ENCODE results near the gene BBLN.

BBLN gene

DNA sequence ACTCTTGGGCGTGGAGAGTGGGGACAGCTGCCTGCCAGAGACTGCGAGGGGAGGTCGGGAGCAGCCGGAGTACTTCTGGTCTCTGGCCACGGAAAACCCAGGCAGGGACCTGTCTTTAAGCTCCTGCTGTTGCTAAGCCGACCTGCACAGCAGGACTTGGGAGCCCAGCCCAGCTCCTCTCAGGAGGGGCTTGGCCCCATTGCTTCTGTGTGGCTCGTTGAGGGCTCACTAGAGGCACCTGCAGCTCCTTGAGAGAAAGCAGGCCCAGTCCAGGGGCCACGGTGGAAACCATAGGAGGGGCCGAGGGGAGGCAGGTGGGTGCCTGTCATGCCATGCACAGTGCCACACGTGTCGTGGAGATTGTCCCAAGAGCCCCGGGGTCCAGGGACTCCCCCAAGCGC lies 14.1 kb upstream of the BBLN start:
- DNase-seq: peak; percentile 32

DNA sequence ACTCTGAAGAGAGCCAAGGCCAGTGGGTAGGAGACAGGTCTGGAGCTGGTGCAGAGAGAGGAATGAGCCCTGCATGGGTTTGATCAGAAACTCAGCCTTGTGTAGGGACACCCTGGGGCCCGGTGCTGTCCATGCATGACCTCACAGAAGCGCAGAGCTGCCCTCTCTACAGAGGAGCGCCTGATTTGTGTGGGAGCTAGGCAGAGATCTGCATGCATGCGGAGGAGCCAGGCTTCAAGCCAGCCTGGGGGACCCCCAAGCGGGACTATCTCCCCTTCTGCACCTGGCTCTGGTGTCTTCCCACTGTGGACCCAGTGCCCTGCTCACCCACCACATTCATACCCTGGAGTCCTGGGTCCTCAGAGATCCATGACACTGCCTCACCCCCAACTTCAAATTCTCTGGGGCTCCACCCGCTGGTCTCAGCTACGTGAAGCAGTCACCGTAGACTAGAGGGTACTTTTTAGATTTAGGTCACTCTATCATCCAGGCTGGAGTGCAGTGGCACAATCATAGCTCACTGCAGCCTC lies 13.4 kb upstream of the BBLN start:
- DNase-seq: no peak

DNA sequence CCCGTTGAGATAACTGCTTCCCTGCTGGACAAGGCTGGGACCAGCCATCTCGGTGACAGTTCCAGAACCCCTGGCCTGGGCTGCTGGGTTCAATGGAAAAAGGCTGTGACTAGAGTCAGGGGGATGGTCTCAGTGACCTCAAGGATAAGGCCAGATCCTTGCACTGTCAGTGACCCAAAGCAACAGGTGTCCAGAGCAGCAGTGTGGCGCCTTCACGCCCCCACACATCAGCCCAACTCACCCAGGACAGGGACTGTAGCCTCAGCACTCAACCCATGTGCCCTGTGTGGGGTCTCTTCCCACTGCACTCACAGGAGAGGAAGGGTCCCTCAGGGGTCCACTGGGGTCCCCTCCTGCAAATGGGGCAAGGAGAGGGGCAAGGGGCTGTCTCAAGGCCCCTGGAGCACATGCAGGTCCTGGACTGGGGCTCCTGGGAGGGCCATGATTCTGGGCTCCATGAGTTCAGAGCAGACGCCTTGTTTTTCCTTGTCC lies 11.5 kb upstream of the BBLN start:
- DNase-seq: no peak

DNA sequence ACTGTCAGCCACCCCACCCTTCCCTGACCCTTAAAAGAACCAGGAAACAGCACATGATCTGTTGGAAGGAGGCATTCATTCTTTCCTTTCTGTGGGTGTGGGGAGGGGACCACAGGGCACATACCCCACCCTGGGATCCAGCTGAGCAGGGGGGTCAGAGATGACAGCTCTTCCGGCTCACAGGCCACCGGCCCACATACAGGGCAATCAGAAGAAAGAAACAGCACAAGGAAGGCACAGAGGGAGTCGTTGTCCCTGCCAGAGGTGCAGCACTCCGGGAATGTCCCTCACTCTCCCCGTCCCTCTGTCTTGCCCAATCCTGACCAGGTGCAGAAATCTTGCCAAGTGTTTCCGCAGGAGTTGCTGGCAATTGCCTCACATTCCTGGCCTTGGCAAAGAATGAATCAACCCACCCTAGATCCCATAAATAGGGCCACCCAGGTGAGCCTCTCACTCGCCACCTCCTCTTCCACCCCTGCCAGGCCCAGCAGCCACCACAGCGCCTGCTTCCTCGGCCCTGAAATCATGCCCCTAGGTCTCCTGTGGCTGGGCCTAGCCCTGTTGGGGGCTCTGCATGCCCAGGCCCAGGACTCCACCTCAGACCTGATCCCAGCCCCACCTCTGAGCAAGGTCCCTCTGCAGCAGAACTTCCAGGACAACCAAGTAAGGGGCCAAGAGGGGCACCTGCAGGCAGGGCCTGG lies 10.9 kb upstream of the BBLN start, which contains the start of gene LCN2:
Gene LCN2 (plus strand): TSS at position 453 of the 701 bp plus-strand sequence. CDS start 73 bp downstream, at position 526.
- DNase-seq: no peak

DNA sequence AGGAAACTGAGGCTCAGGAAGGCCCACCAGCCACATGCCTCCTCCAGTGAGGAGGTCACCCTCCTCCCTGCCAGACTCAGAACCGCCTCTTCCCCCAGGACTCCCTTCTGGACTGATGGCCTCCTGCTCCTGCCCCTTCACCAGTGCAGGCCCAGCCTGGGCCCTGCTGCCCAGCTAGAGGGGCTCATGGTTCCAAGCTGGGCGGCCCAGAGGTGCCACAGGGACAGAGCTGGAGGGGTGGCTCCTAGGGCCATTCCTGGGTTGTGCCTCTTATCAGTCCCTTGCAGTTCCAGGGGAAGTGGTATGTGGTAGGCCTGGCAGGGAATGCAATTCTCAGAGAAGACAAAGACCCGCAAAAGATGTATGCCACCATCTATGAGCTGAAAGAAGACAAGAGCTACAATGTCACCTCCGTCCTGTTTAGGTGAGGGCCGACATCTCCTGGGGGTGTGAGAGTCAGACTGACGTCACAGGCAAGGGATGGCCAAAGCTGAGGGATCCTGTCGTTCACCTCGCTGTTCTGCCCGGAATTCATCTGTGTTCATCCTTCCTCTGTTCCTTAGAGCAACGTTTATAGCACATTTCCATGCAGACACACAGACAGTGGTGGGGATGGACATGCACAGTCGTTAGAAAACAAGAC lies 10.0 kb upstream of the BBLN start:
- no peak for DNase-seq

DNA sequence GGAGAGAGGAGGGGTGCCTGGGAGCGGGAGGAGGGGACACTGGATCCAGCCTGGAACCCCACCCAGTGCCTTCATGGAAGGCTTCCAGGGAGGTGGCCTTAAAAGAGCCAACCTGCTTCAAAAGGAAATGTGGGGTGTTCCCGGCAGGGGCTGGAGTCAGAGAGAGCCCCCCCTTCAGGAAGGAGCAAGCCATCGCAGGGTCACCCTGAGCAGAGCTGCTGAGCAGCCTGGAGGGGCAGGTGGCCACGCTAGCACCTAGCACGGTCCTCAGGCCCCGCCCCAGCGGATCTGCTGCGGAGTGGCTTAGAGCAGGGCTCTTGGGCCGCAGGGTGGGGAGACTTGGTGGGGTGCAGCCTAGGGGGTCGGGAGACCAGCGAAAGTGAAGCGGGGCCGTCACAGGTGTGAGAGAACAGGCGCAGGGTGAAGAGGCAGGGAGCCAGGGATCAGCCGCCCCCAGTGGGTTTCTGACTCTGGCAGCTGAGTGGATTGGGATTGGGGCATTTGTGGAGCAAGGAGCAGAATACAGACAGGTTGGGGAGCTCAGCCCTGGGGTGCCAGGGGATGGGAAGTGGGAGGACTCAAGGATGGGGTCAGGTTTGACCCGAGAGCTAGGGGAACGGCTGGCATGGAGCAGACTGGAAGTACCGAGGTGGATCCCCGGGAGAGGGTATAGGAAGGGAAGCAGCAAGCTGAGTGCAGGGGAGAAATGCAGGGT lies 9.3 kb upstream of the BBLN start:
- DNase-seq: peak; percentile 77

DNA sequence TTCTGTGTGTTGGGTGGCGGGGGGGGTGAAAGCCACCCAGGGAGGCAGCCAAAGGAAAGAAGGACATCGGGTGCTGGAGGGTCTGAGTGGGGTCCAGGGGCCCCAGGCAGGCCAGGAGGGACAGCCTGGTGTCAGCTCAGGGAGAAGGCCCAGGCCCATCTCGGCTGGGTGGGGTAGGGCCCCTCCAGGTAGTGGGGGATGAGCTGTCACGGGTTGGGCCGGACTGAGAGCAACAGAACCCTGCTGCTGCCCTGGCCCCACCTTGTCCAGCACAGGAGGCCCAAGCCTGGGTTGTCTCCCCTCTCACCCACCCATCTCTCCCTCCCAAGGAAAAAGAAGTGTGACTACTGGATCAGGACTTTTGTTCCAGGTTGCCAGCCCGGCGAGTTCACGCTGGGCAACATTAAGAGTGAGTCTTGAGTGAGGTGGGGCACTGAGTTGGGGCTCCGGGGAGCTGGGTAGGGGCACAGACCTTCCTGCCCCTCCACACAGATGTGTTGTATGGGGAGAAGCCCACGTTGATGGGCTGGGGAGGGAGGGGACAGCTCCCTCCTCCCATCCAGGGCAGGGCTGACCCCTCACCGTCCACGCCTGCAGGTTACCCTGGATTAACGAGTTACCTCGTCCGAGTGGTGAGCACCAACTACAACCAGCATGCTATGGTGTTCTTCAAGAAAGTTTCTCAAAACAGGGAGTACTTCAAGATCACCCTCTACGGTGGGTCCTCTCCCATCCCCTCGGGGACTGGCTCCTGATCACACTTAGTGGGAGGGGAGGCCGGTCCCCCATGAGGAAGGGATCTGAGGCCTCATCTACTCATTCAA lies 8.5 kb upstream of the BBLN start:
- DNase-seq: no peak

DNA sequence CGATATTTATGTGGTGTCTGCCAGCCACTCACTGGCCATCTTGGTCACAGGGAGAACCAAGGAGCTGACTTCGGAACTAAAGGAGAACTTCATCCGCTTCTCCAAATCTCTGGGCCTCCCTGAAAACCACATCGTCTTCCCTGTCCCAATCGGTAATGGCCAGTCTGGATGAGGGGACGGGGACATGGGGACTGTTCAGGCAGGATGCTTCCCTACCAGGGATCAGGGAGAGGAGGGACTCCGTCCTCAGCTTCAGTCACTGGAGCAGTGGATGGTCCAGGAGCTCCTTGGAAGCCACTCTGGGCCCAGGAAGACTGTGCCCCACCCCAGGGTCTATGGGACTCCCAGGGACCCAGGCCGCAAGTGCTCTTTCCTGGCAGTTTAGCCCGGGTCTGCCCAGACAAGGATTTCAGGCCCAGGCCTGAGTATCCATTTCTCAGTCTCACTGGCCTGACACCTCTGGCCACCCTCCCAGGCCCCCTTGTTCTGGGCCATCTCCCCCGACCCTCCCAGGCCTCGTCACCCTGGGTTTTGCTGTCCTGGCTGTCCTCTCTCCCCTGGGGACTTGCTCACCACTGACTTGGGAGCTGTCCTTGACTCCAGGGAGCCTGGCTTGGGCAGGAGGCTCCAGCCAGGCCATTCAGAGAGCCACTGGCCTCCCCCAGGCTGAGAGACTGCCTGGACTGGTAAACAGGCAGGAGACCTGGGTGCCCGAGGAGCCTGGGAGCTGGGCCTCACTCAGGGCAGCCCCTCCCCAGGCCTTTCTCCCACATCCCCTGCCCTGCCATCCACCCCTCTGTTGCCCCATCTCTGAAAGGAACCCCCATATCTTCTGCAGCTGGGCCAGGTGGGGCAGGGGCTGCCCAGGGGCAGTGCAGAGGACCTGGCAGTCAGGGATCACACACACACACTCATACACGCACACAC lies 7.7 kb upstream of the BBLN start:
- no peak for DNase-seq

DNA sequence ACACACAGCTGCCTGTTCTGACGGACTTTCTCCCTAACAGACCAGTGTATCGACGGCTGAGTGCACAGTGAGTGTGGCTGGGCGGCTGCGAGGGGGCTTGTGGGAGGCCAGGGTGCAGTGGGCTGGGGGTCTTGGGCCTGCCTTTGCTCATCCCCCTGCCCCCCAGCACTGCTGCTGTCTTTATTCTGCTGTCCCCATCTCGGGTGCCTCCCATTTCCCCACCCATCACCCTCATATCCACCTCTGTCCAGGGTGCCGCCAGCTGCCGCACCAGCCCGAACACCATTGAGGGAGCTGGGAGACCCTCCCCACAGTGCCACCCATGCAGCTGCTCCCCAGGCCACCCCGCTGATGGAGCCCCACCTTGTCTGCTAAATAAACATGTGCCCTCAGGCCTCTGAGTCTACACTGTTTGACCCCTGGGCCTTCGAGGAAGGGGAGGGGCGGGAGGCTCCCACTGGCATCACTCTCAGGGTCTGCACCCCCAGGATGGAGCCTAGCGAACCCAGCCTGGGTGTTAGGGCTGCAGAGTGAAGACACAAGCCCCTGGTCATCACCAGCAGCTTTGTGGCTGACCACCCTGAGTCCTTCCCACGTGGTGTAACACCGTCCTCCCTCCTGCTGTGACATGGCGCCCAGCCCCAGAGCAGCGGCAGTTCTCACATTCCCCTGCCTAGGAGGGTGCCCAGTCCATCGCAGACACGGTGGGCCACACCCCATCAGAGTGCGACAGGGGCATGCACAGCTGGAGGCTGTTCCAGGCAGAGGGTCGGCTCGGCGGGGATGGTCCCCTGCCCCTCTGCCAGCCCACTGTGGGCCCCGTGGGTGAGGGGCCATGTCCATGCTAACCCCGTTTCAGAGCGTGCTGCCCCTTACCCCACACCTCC lies 6.8 kb upstream of the BBLN start:
- DNase-seq: no peak

DNA sequence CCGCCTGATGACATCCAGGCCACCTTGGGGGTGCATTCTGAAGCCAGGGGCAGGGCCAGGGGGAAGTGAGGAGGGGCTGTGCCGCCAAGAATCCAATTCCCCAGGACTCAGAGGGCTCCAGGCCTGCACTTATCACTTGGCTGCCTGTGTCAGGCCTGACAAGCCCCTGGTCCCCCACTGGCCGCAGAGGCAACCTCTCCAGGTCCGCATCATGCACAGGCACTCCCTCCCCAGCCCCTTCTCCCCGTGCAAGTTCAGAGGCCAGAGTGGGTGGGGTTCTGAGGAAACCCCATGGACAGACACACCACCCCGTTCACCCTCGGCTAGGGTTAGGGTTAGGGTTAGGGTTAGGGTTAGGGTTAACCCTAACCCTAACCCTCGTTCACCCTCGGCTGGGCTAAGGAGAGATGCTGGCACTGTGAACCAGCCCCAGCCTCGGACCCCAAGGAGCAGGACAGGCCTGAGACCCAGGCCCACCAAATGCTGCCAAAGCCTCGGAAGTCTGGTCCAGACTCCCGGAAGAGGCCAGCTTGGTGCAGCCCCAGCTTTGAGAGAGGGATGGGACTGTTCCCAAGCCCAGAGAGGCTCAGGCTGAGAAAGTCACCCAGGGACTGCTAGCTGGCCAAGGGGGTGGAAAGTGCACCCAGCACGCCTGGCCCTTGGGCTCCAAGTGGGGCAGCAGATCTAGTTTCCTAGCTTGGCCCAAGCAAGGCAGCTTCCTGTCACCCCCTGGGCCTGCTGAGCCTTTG lies 5.9 kb upstream of the BBLN start:
- no peak for DNase-seq

DNA sequence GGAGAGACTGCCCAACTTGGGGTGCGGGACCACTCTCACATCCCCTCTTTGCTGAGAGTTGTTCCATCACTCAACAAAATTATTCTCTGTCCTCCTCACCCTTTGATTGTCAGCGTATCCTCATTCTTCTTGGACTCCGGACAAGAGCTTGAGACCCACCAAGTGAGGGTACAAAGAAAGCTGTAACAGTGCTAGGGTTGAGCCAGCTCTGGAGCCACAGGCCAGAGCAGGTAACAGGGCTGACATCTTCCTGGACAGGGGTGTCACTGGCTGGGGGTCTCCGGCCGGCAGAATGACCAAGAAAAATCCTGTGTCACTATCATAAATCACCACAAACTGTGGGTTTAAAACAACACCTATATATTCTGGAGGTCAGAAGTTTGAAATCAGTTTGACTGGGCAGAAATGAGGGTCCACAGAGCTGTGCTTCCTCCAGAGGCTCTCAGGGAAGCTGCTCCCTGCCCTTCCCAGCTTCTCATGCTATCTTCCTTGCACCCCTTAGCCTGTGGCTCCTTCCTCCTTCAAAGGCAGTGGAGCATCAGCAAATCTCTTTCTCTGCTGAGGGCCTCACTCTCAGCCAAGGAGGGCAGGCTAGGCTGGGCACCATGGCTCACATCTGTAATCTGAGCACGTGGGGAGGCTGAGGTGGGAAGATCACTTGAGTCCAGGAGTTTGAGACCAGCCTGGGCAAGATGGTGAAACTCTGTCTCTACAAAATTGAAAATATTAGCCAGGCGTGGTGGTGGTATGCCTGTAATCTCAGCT lies 4.1 kb upstream of the BBLN start:
- no peak for DNase-seq

DNA sequence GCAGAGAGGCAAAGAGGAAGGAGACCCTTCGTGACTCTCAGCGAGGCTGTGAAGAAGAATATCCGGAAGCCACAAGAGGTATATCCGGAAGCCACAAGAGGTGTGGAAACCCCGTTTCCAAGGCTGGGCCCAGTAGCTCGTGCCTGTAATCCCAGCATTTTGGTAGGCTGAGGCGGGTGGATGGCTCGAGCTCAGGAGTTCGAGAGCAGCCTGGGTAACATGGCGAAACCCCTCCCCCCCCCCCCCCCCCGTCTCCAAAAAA lies 612 bp upstream of the BBLN start:
- no peak for DNase-seq

DNA sequence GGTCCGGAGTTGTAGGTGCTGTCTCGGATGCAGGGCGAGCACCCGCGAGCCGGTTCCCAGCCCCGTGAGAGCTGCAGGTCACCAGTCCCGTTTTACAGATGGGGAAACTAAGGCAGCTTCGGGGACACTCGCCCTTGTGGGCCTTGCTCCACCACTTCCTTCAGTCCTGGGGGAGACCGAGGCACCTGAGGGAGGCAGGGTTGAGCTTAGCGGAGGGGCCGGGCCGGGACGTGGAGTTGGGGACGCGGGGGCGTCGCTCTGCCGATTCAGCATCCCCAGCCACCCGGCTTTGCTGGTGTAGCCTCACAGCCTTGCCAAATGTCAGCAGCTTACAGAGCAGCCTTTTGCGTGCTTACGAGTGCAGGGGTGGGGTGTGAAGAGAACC lies 530 bp downstream of the BBLN start:
- peak; percentile 62 for DNase-seq

DNA sequence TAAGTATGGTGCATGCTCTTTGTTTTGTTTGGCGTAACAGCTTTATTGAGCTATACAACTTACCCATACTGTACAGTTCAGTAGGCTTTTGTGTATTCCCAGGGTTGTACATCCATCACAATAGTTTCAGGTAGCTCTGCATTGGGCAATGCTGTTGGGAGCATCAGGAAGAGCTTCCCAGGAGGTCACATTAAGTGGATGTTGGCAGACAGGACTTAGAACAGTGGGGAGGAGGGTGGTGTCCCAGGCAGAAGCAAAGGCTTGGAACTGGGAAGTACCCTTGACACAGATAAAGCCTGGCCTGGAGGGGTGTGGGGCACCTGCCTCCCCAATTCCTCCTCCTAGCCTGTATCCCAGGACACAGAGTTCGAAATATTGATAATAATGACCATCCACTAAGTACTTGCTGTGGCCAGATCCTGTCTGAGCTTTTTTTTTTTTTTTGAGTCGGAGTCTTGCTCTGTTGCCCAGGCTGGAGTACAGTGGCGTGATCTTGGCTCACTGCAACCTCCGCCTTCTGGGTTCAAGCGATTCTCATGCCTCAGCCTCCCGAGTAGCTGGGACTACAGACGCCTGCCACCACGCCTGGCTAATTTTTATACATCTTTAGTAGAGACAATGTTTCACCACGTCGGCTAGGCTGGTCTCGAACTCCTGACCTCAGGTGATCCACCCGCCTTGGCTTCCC lies 1.3 kb downstream of the BBLN start:
- peak; percentile 26 for DNase-seq

DNA sequence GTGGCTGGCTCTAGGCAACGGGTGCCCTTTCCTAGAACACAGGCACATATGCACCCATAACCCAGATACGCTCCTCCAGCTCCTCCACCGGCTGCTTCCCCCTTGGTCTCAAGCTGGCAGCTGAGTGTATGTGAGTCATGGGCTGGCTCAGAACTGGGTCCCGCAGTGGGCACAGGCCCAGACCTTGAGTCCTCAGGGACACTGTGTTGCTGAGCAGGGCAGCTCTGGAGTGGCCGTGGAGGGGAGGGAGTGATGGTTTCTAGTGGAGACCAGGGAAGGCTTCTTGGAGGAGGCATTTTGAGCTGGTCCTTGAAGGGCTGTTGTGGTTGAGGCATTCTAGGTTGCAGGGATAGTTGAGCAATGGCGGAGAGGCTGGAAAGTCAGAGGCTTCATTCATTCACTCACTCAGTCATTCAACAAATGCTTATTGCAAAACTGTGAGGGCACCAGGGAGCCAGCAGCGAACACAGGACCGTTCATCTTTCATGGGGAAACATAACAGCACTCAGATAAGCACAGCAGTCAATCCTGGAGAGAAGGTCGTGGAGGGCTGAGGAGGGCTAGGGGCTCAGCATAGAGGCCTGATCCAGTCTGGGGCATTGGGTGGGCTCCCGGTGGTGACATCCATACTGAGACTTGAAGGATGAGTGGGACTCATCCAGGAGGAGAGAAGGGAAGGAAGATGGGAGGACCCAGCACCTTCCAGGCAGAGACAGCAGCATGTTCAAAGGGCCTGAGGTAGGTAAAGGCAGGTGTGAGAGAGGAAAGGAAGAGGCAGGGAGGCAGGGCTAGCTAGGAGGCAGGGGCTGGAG lies 2.4 kb downstream of the BBLN start:
- DNase-seq: no peak

DNA sequence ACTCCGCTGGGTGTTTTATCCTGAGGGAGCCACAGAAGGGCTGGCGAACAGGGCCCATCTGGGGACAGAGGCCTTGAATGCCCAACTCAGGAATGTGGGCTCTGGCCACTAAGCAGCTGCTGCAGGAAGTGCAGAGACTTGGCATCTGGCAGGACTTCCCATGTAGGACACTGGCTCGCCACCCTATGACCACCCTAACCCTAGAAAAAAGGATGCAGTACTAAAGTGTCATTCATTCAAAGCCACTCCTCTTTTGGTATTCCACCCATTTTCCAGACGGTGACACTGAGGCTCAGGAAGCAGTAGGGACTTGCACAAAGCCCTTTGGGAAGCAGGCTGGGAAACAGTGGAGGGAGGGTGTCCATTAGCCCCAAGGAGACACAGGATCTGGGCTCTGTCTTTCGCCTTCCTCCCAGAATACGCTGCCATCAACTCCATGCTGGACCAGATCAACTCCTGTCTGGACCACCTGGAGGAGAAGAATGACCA lies 3.0 kb downstream of the BBLN start:
- DNase-seq: no peak

DNA sequence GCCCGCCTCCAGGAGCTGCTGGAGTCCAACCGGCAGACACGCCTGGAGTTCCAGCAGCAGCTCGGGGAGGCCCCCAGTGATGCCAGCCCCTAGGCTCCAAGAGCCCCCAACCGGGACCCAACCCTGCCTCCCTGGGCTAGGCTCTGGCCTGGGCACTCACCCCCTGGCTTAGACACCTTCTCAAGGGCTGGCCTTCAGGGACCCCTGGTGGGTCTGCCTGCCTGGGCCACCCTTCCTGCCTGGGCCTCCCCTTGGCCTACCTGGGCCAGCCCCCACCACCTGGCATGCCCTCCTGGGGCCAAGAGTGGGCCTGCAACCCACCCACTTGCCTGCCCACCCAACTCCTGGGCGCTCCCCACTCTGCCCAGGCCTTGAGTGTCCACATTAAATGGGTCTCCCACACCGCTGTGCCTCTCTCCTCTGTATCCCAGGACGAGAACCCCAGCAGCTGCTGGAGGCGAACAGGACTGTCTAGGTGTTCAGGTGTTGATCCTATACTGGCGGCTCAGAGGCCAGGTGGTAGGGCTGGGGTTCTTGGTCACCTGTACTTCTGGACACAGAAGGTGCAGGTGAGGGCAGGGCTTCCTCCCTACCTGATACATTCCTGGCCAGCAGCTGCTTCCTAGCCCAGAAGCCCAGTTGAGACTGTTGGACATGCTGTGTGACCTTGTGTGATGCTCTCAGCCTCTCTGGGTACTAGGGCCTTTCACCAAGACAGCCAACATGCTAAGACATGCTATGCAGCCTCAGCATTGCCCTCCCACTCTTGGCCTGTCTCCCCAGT lies 3.6 kb downstream of the BBLN start:
- DNase-seq: no peak

Data from NCI-H82 (cell line).